Measurements from ENCODE around the gene DSCAML1. TPM values are rescaled to one million over a fixed set of nuclear protein-coding genes. Genes with fewer than 3 reads are reported as not detected.

The DSCAML1 gene
- total RNA-seq, 4 donors from 2014 or later, result 0.20 to 1.1 (median 0.36) TPM

DNA sequence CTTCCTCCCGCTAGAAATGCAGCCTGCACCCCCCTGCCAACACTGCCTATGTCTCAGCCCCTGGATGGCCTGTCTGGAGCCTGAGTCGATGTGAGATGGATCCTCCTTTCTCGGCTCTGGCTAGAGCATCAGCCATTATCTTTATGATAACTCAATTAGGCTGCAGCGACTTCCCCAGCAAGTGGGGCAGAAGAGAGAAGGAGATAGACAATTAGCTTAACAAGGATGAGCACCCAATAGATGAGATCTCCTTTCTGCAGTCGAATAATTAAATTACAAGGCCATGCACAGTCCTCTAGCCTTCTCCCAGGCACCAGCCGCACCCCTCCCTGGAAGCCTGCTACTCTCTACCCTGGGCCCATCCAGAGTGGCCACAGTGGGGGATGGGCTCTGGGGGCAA lies 290.0 kb downstream of the DSCAML1 start:
- 86 to 94% methylated on average over 6 of the region's 6 CpGs for WGBS, 2 donors
- DNase-seq (ENCODE audit: low spot score in 2 of 2), result no peak
- no peak for TF ChIP-seq EP300 (IDR thresholded peaks at IDR 0.05)
- TF ChIP-seq, protein P1, sequence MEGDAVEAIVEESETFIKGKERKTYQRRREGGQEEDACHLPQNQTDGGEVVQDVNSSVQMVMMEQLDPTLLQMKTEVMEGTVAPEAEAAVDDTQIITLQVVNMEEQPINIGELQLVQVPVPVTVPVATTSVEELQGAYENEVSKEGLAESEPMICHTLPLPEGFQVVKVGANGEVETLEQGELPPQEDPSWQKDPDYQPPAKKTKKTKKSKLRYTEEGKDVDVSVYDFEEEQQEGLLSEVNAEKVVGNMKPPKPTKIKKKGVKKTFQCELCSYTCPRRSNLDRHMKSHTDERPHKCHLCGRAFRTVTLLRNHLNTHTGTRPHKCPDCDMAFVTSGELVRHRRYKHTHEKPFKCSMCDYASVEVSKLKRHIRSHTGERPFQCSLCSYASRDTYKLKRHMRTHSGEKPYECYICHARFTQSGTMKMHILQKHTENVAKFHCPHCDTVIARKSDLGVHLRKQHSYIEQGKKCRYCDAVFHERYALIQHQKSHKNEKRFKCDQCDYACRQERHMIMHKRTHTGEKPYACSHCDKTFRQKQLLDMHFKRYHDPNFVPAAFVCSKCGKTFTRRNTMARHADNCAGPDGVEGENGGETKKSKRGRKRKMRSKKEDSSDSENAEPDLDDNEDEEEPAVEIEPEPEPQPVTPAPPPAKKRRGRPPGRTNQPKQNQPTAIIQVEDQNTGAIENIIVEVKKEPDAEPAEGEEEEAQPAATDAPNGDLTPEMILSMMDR (IDR thresholded peaks at IDR 0.05), result no peak
- no peak for TF ChIP-seq POLR2A (IDR thresholded peaks at IDR 0.05)
- Histone ChIP-seq H3K36me3 (no peaks in the 10 kb centered on the region), H3K4me1 (peaks cover 0 to 12% (median 2%) of the 10 kb centered on the region in 4 donors), H3K27ac (no peak overlapping the region), H3K4me3 (no peak overlapping the region), H3K27me3 (no peaks in the 10 kb centered on the region), H3K9me3 (no peaks in the 10 kb centered on the region)

DNA sequence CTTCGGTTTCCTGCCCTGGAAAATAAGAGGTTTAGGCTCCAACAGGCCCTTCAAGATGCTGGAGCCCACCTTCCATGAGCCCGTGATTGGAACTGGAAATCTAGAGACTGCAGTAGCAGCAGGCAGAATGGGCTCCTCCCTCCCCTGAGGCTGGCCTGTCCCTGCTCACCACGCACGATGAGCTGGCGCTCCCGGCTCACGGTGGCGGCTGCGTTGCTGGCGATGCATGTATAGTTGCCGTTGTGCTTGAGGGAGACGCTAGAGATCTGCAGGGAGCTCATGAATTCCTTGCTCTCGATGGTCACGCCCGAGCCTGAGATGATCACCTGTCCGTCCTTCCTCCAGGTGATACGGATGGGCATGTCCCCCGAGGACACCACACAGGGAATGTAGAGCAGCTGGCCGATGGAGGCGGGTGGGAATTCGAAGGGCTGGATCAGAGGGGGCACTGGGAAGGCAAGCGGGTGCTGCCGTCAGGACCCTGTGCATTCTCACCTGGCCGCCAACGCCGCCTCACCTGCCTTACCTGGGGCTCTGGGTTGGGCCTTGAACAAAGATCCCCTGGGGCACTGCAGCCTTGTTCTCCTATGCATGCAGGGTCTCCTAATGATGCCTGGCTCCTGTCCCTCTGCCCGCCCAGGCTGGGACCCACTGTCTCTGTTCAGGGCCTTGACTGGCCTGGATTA lies 291.6 kb downstream of the DSCAML1 start:
- no peak for DNase-seq (ENCODE audit: low spot score in 2 of 2)
- H3K9me3 ChIP-seq, result no peaks in the 10 kb centered on the region
- H3K27me3 ChIP-seq, result no peaks in the 10 kb centered on the region
- WGBS, 2 donors, result 88 to 90% methylated on average over 26 to 27 of the region's 27 CpGs
- TF ChIP-seq, protein P1 (IDR thresholded peaks at IDR 0.05), result no peak
- TF ChIP-seq POLR2A (IDR thresholded peaks at IDR 0.05) (no peak), EP300 (IDR thresholded peaks at IDR 0.05) (no peak)
- no peak overlapping the region for H3K4me3 ChIP-seq
- H3K36me3 ChIP-seq, result no peaks in the 10 kb centered on the region
- no peak overlapping the region for H3K27ac ChIP-seq
- no peaks in the 10 kb centered on the region for H3K4me1 ChIP-seq

DNA sequence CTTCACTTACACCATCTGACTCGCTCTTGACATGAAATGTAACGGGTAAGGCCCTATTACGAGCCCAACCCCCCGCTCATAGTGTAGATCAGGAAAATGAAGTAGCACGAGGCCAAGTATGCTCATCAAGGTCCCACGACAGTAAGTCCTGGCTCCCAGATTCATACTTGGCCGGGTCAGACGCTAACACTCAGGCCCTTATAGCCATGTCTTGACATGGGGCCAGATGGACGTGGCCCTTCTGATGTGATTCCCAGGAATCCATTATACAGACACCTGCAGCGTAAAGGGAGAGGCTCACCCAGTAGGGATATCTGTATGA lies 294.3 kb downstream of the DSCAML1 start:
- Histone ChIP-seq H3K36me3 (no peaks in the 10 kb centered on the region), H3K9me3 (no peaks in the 10 kb centered on the region), H3K4me3 (no peak overlapping the region), H3K27ac (no peak overlapping the region), H3K27me3 (no peaks in the 10 kb centered on the region), H3K4me1 (no peaks in the 10 kb centered on the region)
- WGBS, 2 donors, result 82% methylated on average over 10 of the region's 10 CpGs
- TF ChIP-seq EP300 (IDR thresholded peaks at IDR 0.05) (no peak), POLR2A (IDR thresholded peaks at IDR 0.05) (no peak)
- TF ChIP-seq, protein P1 (IDR thresholded peaks at IDR 0.05), result no peak
- no peak for DNase-seq (ENCODE audit: low spot score in 2 of 2)

DNA sequence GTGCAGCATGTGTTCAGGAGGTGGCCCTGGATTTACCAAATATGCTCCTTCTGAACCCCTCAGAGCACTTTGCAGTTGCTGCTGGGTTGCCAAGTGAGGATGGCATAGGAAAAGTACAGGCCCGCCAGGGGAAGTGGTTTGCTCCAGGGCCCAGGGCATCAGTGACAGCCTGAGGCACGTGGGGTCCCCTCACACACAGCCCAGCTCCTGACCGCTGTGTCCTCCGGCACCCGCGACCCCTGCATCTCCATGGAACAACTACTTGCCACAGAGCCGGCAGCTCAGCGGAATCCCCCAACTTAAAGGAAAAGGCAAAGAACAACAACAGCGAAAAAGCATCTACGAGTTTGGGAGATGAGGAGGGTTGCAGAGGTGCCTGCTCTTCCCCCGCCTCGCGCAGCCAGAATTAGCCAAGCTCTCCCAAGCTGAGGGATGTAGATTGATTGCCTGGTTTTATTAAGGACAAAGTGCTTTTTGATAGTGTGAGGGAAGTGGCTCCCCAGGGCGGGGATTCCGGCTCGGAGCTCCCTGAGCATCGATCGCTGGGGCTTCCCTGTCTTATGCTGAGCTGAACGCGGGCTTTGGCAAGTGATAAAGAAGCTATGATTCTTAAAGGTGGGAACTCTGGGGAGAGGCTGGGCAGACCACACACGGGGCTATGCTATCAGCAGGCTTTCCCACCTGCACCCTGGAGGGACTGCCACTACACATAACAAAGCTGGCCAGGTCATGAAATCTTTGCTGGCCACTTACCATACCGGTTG lies 294.8 kb downstream of the DSCAML1 start:
- WGBS, 2 donors, result 40 to 43% methylated on average over 16 to 22 of the region's 22 CpGs
- Histone ChIP-seq H3K36me3 (no peaks in the 10 kb centered on the region), H3K27ac (no peak overlapping the region), H3K4me3 (no peak overlapping the region), H3K9me3 (no peaks in the 10 kb centered on the region), H3K27me3 (no peaks in the 10 kb centered on the region), H3K4me1 (no peaks in the 10 kb centered on the region)
- no peak for DNase-seq (ENCODE audit: low spot score in 2 of 2)
- TF ChIP-seq EP300 (IDR thresholded peaks at IDR 0.05) (no peak), POLR2A (IDR thresholded peaks at IDR 0.05) (no peak)
- TF ChIP-seq, protein P1 (IDR thresholded peaks at IDR 0.05), result no peak

DNA sequence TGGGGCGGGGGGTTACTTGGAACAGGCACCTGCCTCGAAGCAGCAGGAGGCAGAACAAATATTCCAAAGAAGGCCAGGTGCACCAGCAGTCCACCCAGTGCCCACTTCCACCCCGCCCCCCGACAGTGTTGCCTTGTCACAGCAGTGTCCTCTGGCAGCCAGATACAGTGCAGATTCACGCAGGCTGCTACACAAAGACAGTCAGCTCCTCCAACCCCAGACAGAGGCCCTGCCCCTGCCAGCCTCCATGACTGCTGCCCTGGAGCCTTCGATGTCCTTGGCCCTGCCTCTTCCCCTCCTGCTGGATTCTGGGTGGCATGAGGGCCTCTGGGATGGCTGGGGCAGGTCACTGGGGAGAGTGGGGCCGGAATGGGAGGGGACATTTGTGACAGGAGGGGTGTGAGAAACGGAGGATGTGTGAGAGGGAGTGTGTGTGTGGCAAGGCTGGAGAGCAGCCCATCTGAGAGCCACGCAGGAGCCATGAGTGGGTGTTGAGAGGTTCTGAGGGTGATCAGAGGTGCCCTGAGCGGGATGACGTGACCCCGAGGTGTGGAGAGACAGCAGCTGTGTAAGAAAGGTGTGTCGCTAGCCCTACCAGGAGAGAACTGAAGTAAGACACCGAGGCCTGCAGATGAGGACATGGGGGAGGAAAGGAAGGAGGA lies 295.6 kb downstream of the DSCAML1 start:
- no peak for TF ChIP-seq POLR2A (IDR thresholded peaks at IDR 0.05)
- H3K27me3 ChIP-seq, result no peaks in the 10 kb centered on the region
- no peaks in the 10 kb centered on the region for H3K36me3 ChIP-seq
- no peaks in the 10 kb centered on the region for H3K9me3 ChIP-seq
- H3K4me1 ChIP-seq, result no peaks in the 10 kb centered on the region
- no peak overlapping the region for H3K4me3 ChIP-seq
- WGBS, 2 donors, result 85% methylated on average over 14 of the region's 14 CpGs
- no peak overlapping the region for H3K27ac ChIP-seq
- DNase-seq (ENCODE audit: low spot score in 2 of 2), result no peak

All from tibial nerve (tissue), 4 donors.